Neuronal stem cell (in vitro differentiated cells): ENCODE results near the gene SDHD.

ENCODE experiments used
- DNase-seq: peaks from one replicate; pipeline ENCODE4 v3.0.0-alpha.2; 2013; ENCODE audit warnings: low spot score
- H2AFZ ChIP-seq: one replicate; pipeline ENCODE4 v1.6.1; 2013; ENCODE audit warnings: mild to moderate bottlenecking, low read length, inconsistent platforms
- H2AK5ac ChIP-seq: 2 replicates; pipeline ENCODE4 v1.6.1; 2013; ENCODE audit warnings: low read depth, mild to moderate bottlenecking, inconsistent platforms, low read length, moderate library complexity, mixed read lengths
- H2BK120ac ChIP-seq: 2 replicates; pipeline ENCODE4 v1.6.1; 2013; ENCODE audit warnings: low read depth, mild to moderate bottlenecking, inconsistent platforms, low read length, moderate library complexity, mixed read lengths
- H2BK12ac ChIP-seq: one replicate; pipeline ENCODE4 v1.6.1; 2013; ENCODE audit warnings: low read length, inconsistent platforms
- H2BK15ac ChIP-seq: 2 replicates; pipeline ENCODE4 v1.6.1; 2013; ENCODE audit warnings: mild to moderate bottlenecking, low read length, inconsistent platforms, mixed read lengths
- H2BK5ac ChIP-seq: one replicate; pipeline ENCODE4 v1.6.1; 2013; ENCODE audit warnings: inconsistent platforms, mild to moderate bottlenecking, low read length, moderate library complexity
- H3K14ac ChIP-seq: one replicate; pipeline ENCODE4 v1.6.1; 2013; ENCODE audit warnings: low read length, inconsistent platforms
- H3K18ac ChIP-seq: 2 replicates; pipeline ENCODE4 v1.6.1; 2013; ENCODE audit warnings: low read length, inconsistent platforms
- H3K23ac ChIP-seq: 2 replicates; pipeline ENCODE4 v1.6.1; 2013; ENCODE audit warnings: low read depth, mild to moderate bottlenecking, mixed read lengths, low read length, inconsistent platforms; ENCODE audit not compliant: poor library complexity
- H3K27ac ChIP-seq: replicated peaks from 3 replicates; pipeline ENCODE4 v1.5.1; 2013; ENCODE audit warnings: low read length, inconsistent platforms
- H3K27me3 ChIP-seq, 3 experiments: 2 replicates each; pipeline ENCODE4 v1.6.1; 2013; ENCODE audit warnings: low read length in 3 of 3, mild to moderate bottlenecking in 2 of 3, inconsistent platforms in 1 of 3, low read depth in 1 of 3, mixed read lengths in 1 of 3, moderate library complexity in 1 of 3; ENCODE audit not compliant: control insufficient read depth in 3 of 3, insufficient read depth in 3 of 3
- H3K36me3 ChIP-seq, 2 donors: replicated peaks in 1 of 2; 2 replicates each; pipeline ENCODE4 v1.6.1; 2013; ENCODE audit warnings: low read length in 2 of 2; ENCODE audit not compliant: control insufficient read depth in 2 of 2, insufficient read depth in 2 of 2
- H3K4ac ChIP-seq: 2 replicates; pipeline ENCODE4 v1.6.1; 2013; ENCODE audit warnings: inconsistent platforms, mild to moderate bottlenecking, low read length, moderate library complexity
- H3K4me1 ChIP-seq, 2 donors: 1 replicate in 1 of 2; 2 replicates in 1 of 2; pipeline ENCODE4 v1.6.1; 2013; ENCODE audit warnings: low read length in 2 of 2, low read depth in 1 of 2; ENCODE audit not compliant: control insufficient read depth in 2 of 2, insufficient read depth in 1 of 2
- H3K4me2 ChIP-seq: one replicate; pipeline ENCODE4 v1.6.1; 2013; ENCODE audit warnings: mild to moderate bottlenecking, low read length, inconsistent platforms; ENCODE audit not compliant: insufficient read depth, poor library complexity, severe bottlenecking
- H3K4me3 ChIP-seq, 2 donors: 2 replicates each; pipeline ENCODE4 v1.5.1; 2013; ENCODE audit warnings: low read length in 2 of 2, mild to moderate bottlenecking in 2 of 2, inconsistent platforms in 1 of 2, moderate library complexity in 1 of 2
- H3K79me1 ChIP-seq: one replicate; pipeline ENCODE4 v1.6.1; 2013; ENCODE audit warnings: low read depth, mild to moderate bottlenecking, inconsistent platforms, low read length, moderate library complexity
- H3K9ac ChIP-seq: one replicate; pipeline ENCODE4 v1.6.1; 2013; ENCODE audit warnings: mild to moderate bottlenecking, low read depth, low read length, inconsistent platforms; ENCODE audit not compliant: poor library complexity
- H3K9me3 ChIP-seq, 2 donors: replicated peaks in 1 of 2; 2 replicates each; pipeline versions ENCODE3 to v1.6.1; 2013; ENCODE audit warnings: low read length in 2 of 2, mild to moderate bottlenecking in 2 of 2, inconsistent platforms in 1 of 2, low read depth in 1 of 2, mixed read lengths in 1 of 2, moderate library complexity in 1 of 2; ENCODE audit not compliant: control insufficient read depth in 2 of 2, insufficient read depth in 1 of 2
- H4K8ac ChIP-seq: one replicate; pipeline ENCODE4 v1.6.1; 2013; ENCODE audit warnings: low read depth, mild to moderate bottlenecking, inconsistent platforms, low read length, moderate library complexity
- H4K91ac ChIP-seq: one replicate; pipeline ENCODE4 v1.6.1; 2013; ENCODE audit warnings: low read length, low read depth, mild to moderate bottlenecking, inconsistent platforms; ENCODE audit not compliant: poor library complexity
- WGBS, 2 donors: extraction: QIAGEN DNeasy Blood & Tissue Kit; methylation state at CpG; one replicate each; pipeline ENCODE4 v1.1.7; 2013; ENCODE audit warnings: missing lambda C conversion rate in 2 of 2, mixed read lengths in 1 of 2; ENCODE audit not compliant: insufficient read length in 2 of 2, insufficient replicate concordance in 1 of 2; ENCODE audit errors: extremely low coverage in 2 of 2; 5-methylcytosine and 5-hydroxymethylcytosine counted together

SDHD gene

GRCh38 chr11:112100462-112100861 lies 13.8 kb downstream of the SDHD start:
- H4K8ac ChIP-seq, result no peak overlapping the region
- no peak overlapping the region for H3K23ac ChIP-seq
- H3K4me1 ChIP-seq, result no peaks in the 10 kb centered on the region
- H2AFZ ChIP-seq, result no peak overlapping the region
- H2BK15ac ChIP-seq, result no peak overlapping the region
- H3K9me3 ChIP-seq, result no peaks in the 10 kb centered on the region
- H3K27me3 ChIP-seq, result no peaks in the 10 kb centered on the region
- H3K36me3 ChIP-seq, result peaks cover 0 to 19% of the 10 kb centered on the region in 2 donors
- no peak overlapping the region for H3K4ac ChIP-seq
- no peaks in the 10 kb centered on the region for H3K79me1 ChIP-seq
- H3K18ac ChIP-seq, result no peak overlapping the region
- DNase-seq, result no peak
- no peak overlapping the region for H4K91ac ChIP-seq
- no peak overlapping the region for H3K4me2 ChIP-seq
- no peak overlapping the region for H2AK5ac ChIP-seq
- H3K4me3 ChIP-seq, result no peak overlapping the region
- no CpG with 5 or more reads among the region's 2 CpGs for WGBS, 2 donors
- no peak overlapping the region for H2BK120ac ChIP-seq
- no peak overlapping the region for H3K9ac ChIP-seq
- H3K27ac ChIP-seq, result no peak overlapping the region
- H2BK5ac ChIP-seq, result no peak overlapping the region
- H2BK12ac ChIP-seq, result no peak overlapping the region
- H3K14ac ChIP-seq, result no peak overlapping the region

GRCh38 chr11:112103446-112103845 lies 16.8 kb downstream of the SDHD start:
- WGBS, 2 donors, result no CpG with 5 or more reads among the region's 6 CpGs
- Histone ChIP-seq H3K9ac (no peak overlapping the region), H3K4me3 (no peak overlapping the region), H4K91ac (no peak overlapping the region), H3K4ac (no peak overlapping the region), H3K4me2 (no peak overlapping the region), H3K9me3 (no peaks in the 10 kb centered on the region), H3K4me1 (no peaks in the 10 kb centered on the region), H2BK120ac (no peak overlapping the region), H3K23ac (no peak overlapping the region), H2BK12ac (no peak overlapping the region), H3K18ac (no peak overlapping the region), H2BK5ac (no peak overlapping the region), H3K79me1 (no peaks in the 10 kb centered on the region), H3K27ac (no peak overlapping the region), H3K14ac (no peak overlapping the region), H3K27me3 (no peaks in the 10 kb centered on the region), H2AFZ (no peak overlapping the region), H3K36me3 (no peaks in the 10 kb centered on the region), H2BK15ac (no peak overlapping the region), H4K8ac (no peak overlapping the region), H2AK5ac (no peak overlapping the region)
- no peak for DNase-seq

- Histone ChIP-seq H3K4me3 (no peak overlapping the region), H4K91ac (no peak overlapping the region), H3K18ac (no peak overlapping the region), H3K4me2 (no peak overlapping the region), H3K9me3 (no peaks in the 10 kb centered on the region), H3K27me3 (no peaks in the 10 kb centered on the region), H3K36me3 (no peaks in the 10 kb centered on the region), H2AFZ (no peak overlapping the region), H2AK5ac (no peak overlapping the region), H2BK120ac (no peak overlapping the region), H3K4ac (no peak overlapping the region), H4K8ac (no peak overlapping the region), H3K14ac (no peak overlapping the region), H3K9ac (no peak overlapping the region), H2BK12ac (no peak overlapping the region), H3K27ac (no peak overlapping the region), H3K4me1 (no peaks in the 10 kb centered on the region), H2BK5ac (no peak overlapping the region), H2BK15ac (no peak overlapping the region), H3K23ac (no peak overlapping the region), H3K79me1 (no peaks in the 10 kb centered on the region)
- no CpG with 5 or more reads among the region's 8 CpGs for WGBS, 2 donors
- DNase-seq, result no peak
These were observed 19.4 kb downstream of the SDHD start for GRCh38 chr11:112106070-112106469.

GRCh38 chr11:112113539-112114457 lies 27.1 kb downstream of the SDHD start:
- H3K4me2 ChIP-seq, result no peak overlapping the region
- H3K27ac ChIP-seq, result no peak overlapping the region
- no peak overlapping the region for H3K4me3 ChIP-seq
- H3K23ac ChIP-seq, result no peak overlapping the region
- no peak overlapping the region for H4K91ac ChIP-seq
- peak; percentile 15 for DNase-seq
- no peaks in the 10 kb centered on the region for H3K36me3 ChIP-seq
- H2BK12ac ChIP-seq, result no peak overlapping the region
- no peak overlapping the region for H3K4ac ChIP-seq
- H3K14ac ChIP-seq, result no peak overlapping the region
- H2BK5ac ChIP-seq, result no peak overlapping the region
- H4K8ac ChIP-seq, result no peak overlapping the region
- no peaks in the 10 kb centered on the region for H3K27me3 ChIP-seq
- no CpG with 5 or more reads among the region's 6 CpGs for WGBS, 2 donors
- no peak overlapping the region for H2BK120ac ChIP-seq
- H3K79me1 ChIP-seq, result no peaks in the 10 kb centered on the region
- H3K4me1 ChIP-seq, result no peaks in the 10 kb centered on the region
- H3K18ac ChIP-seq, result no peak overlapping the region
- no peaks in the 10 kb centered on the region for H3K9me3 ChIP-seq
- H2BK15ac ChIP-seq, result no peak overlapping the region
- no peak overlapping the region for H2AK5ac ChIP-seq
- H3K9ac ChIP-seq, result no peak overlapping the region
- H2AFZ ChIP-seq, result peak overlapping the region; percentile 53
